HG03025 (cell line): Measurements from ENCODE around the gene RNF130.

Experiments used
- ATAC-seq: cut with Tn5 transposase; IDR thresholded peaks from one replicate; pipeline ENCODE4 v1.9.1; 2021; ENCODE audit warnings: mild to moderate bottlenecking, moderate library complexity; ENCODE audit not compliant: unreplicated experiment, low FRiP score

RNF130 gene

GRCh38 chr5:180071531-180072255 lies at the start of gene RNF130:
TSS of gene RNF130 (minus strand) at chr5:180071759. CDS start at chr5:180071702, 57 bp downstream.
- no peak for ATAC-seq

GRCh38 chr5:180120237-180121101 lies 48.9 kb upstream of the RNF130 start:
- no peak for ATAC-seq

- ATAC-seq, result no peak
Measured at GRCh38 chr5:180119903-180120236, 48.3 kb upstream of the RNF130 start.

- no peak for ATAC-seq
Measured at GRCh38 chr5:180119031-180119902, 47.7 kb upstream of the RNF130 start.

GRCh38 chr5:180118391-180118791 lies 46.8 kb upstream of the RNF130 start:
- no peak for ATAC-seq

- no peak for ATAC-seq
Measured at GRCh38 chr5:180117000-180117725, 45.6 kb upstream of the RNF130 start.

GRCh38 chr5:180116077-180116999 lies 44.8 kb upstream of the RNF130 start:
- ATAC-seq, result no peak

- ATAC-seq, result no peak
Measured at GRCh38 chr5:180115326-180116076, 43.9 kb upstream of the RNF130 start.

- ATAC-seq, result no peak
Measured at GRCh38 chr5:180114304-180115003, 42.9 kb upstream of the RNF130 start.

- ATAC-seq, result no peak
Measured at GRCh38 chr5:180113660-180114303, 42.2 kb upstream of the RNF130 start.

GRCh38 chr5:180112181-180112861 lies 40.8 kb upstream of the RNF130 start:
- ATAC-seq, result no peak

GRCh38 chr5:180111273-180112002 lies 39.9 kb upstream of the RNF130 start:
- no peak for ATAC-seq

- no peak for ATAC-seq
Measured at GRCh38 chr5:180109920-180110319, 38.4 kb upstream of the RNF130 start.

- no peak for ATAC-seq
Measured at GRCh38 chr5:180107005-180107404, 35.4 kb upstream of the RNF130 start.

- no peak for ATAC-seq
Measured at GRCh38 chr5:180105827-180106312, 34.3 kb upstream of the RNF130 start.

- no peak for ATAC-seq
Measured at GRCh38 chr5:180104168-180104530, 32.6 kb upstream of the RNF130 start.
